KOPT-K1 (cell line): ENCODE data around the gene MRPL36.
"Not testable (repeated sequence)": the region's sequence is repeated elsewhere in the genome, so short reads cannot be mapped to it uniquely, and the experiment has no call there.

Experiments used
- H3K27ac ChIP-seq: fragments of 200-600 bp; sonication (generic); 2 replicates; pipeline ENCODE4 v1.5.1; 2016; ENCODE audit warnings: antibody characterized with exemption, mild to moderate bottlenecking, low read depth, low read length; ENCODE audit not compliant: poor library complexity, severe bottlenecking
- H3K36me3 ChIP-seq: fragments of 200-600 bp; sonication (generic); 2 replicates; pipeline ENCODE4 v1.5.1; 2017; ENCODE audit warnings: antibody characterized with exemption, mild to moderate bottlenecking, low read length, moderate library complexity; ENCODE audit not compliant: insufficient read depth
- H3K9me3 ChIP-seq: fragments of 200-600 bp; sonication (generic); 2 replicates; pipeline ENCODE4 v1.5.1; 2017; ENCODE audit warnings: antibody characterized with exemption, low read length, mild to moderate bottlenecking; ENCODE audit not compliant: insufficient read depth, poor library complexity, severe bottlenecking

Gene MRPL36

DNA sequence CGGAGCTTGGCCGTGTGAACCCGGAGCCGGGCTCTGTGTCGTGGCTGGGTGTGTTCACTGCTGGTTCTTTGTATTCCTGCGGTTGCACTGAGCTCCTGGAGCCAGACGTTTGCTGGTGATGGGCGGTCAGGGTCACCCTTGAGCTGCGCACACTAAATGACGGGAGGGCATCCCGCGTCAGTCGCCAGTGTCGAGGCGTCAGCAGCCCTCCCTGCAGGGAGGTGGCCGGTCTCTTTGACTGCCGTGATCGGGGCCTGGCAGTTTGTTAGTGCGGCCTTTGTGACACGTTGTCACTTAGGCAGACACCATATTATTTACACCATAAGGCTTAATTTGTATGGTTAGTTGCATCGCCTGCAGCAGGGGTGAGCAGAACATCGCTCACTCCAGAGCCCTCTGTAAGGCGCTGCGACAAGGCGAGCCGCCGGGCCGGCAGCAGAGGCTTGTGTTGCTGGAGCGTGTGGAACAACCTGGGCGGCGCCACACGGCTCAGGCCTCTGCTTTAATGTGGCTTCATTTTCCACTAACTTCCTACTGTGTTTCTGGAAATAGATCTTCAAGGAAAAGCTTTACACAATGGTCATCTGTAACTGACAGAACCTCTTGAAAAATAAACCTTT lies 9.9 kb upstream of the MRPL36 start:
- no peak overlapping the region for H3K27ac ChIP-seq
- peaks cover 100% of the 10 kb centered on the region for H3K36me3 ChIP-seq

GRCh38 chr5:1808439-1808838 lies 8.8 kb upstream of the MRPL36 start:
- Histone ChIP-seq H3K36me3 (peaks cover 100% of the 10 kb centered on the region), H3K27ac (no peak overlapping the region), H3K9me3 (no peaks in the 10 kb centered on the region)

More for the DNA sequence above, 9.9 kb upstream of the MRPL36 start:
- no peaks in the 10 kb centered on the region for H3K9me3 ChIP-seq

DNA sequence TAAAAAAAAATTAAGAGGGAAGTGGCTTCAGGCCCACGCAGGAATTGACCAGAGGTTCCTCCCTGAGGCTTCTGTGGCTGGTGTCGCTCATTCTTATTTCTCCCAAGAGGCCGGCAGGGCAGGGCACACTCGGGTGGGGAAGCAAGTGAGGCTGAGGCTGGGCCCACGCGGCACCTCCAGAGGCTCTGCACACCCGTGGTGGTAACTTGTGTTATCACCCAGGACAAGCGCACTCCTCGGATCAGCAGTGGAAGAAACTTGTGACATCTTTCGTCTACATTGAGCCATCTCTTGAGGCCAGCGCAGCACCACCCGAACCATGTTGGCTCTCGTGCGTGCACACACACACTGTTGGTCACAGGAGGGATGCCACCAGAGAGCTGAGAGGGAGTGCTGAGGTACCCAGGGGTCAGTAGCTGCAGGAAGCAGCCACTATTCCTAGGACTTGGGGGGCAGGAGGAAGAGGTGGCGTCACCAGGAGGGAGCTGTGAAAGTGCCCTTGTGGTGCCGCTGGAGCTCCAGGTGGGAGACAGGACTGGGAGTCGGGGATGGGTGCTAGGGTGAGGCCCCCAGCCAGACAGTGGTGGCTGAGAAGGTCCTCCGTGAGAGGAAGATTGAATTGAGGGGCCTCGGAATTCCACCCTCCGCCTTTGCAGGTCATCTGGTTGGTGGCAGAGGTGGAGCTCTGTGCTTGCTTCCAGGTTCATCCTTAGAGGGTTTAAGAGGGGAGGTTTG lies 8.0 kb upstream of the MRPL36 start:
- peaks cover 100% of the 10 kb centered on the region for H3K36me3 ChIP-seq
- no peaks in the 10 kb centered on the region for H3K9me3 ChIP-seq
- H3K27ac ChIP-seq = no peak overlapping the region

DNA sequence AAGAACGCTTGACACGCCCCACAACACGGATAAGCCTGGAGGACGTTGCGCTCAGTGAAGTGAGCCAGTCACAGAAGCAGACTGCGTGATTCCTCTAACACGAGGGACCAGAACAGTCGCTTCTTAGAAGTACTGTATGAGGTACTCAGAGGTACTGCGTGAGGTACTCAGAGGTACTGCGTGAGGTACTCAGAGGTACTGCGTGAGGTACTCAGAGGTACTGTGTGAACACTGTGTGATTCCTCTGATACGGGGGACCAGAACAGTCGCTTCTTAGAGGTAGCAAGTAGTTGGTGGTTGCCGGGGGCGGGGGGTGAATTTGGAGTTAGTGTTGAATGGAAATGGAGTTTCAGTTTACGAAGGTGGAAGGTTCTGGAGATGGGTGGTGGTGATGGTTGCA lies 7.3 kb upstream of the MRPL36 start:
- Histone ChIP-seq H3K27ac (no peak overlapping the region), H3K36me3 (peaks cover 96% of the 10 kb centered on the region), H3K9me3 (no peaks in the 10 kb centered on the region)

DNA sequence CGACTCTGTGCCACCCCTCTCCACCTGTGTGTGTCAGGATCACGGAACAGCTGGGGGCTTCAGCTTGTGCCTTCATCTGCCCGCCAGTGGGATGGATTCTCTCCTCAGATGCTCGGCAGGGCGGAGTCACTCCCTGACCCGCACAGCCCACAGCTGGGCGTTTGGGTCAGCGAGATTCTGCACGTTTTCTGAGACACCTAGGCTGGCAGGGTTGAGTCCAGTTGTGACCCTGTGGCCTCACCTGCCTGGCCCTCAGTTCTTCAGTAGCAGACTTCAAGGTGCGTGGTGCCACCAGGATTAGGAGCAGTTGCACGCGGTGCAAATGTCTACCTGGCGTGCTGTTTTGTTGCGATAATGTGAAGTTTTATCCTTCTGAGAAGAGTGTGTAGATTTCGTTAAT lies 6.6 kb upstream of the MRPL36 start:
- Histone ChIP-seq H3K27ac (no peak overlapping the region), H3K36me3 (peaks cover 88% of the 10 kb centered on the region), H3K9me3 (no peaks in the 10 kb centered on the region)

GRCh38 chr5:1805736-1806135 lies 6.1 kb upstream of the MRPL36 start:
- Histone ChIP-seq H3K9me3 (no peaks in the 10 kb centered on the region), H3K36me3 (peaks cover 84% of the 10 kb centered on the region), H3K27ac (no peak overlapping the region)

GRCh38 chr5:1805326-1805725 lies 5.7 kb upstream of the MRPL36 start:
- Histone ChIP-seq H3K9me3 (no peaks in the 10 kb centered on the region), H3K27ac (no peak overlapping the region), H3K36me3 (peaks cover 79% of the 10 kb centered on the region)

DNA sequence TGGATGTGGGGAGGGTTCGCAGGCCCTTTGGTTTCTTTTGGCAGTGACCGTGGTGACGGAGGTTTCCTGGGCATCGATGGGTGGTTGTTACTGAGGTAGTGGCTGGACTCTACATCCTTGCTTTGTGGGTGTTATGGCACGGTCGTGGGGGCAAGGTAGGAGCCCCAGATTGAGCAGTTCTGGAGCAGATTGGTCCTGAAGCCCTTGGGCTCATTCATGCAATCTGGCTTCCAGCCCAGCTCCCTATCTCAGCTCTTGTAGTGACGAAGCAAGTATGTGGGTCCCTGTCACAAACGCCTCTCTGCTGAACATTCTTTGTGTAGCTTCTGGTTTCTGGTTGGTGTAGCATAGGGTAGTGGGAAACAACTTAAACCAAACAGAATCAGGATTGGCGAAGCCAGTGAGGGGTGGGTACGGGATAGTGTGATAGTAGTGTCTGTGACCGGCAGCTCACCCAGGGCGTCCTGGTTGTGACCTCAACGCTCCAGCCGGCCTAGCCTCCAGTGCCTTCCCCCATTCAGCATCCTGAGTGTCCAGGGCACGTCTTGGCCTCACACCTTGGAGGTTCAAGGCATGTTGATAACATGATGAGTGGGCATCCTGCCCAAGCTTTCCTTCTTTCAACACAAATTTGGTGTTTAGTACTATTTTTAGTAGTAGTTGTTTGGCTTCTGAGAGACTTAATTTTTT lies 4.5 kb upstream of the MRPL36 start:
- Histone ChIP-seq H3K9me3 (no peaks in the 10 kb centered on the region), H3K36me3 (peaks cover 68% of the 10 kb centered on the region), H3K27ac (no peak overlapping the region)

GRCh38 chr5:1803192-1803591 lies 3.6 kb upstream of the MRPL36 start:
- no peak overlapping the region for H3K27ac ChIP-seq
- no peaks in the 10 kb centered on the region for H3K9me3 ChIP-seq
- peaks cover 62% of the 10 kb centered on the region for H3K36me3 ChIP-seq

DNA sequence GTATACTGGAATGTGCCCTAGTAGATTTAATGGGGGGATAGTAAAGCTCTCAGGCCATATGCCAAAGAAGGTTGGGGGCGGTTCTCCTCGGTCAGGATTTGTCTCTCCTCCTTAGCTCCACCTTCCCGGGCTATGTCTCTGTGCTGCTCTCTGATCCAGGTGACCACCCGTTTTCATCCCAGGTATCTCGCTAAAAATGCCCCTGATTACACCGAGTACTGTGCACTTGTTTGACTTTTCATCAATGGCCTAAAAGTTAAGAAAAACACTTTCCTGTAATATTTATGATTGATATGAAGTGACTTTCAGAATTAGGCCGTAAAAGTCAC lies 2.3 kb upstream of the MRPL36 start:
- peaks cover 62% of the 10 kb centered on the region for H3K36me3 ChIP-seq
- peak overlapping the region; percentile 81 for H3K27ac ChIP-seq

GRCh38 chr5:1801222-1801966 lies 1.8 kb upstream of the MRPL36 start, which contains the start of gene NDUFS6:
TSS of gene NDUFS6 (plus strand) at chr5:1801407. CDS start at chr5:1801418, 11 bp downstream.
- Histone ChIP-seq H3K27ac (peak within 1 kb of the TSS; percentile 81), H3K9me3 (no peaks in the 10 kb centered on the region), H3K36me3 (peaks cover 62% of the 10 kb centered on the region)

More for the DNA sequence above, 2.3 kb upstream of the MRPL36 start:
- no peaks in the 10 kb centered on the region for H3K9me3 ChIP-seq

DNA sequence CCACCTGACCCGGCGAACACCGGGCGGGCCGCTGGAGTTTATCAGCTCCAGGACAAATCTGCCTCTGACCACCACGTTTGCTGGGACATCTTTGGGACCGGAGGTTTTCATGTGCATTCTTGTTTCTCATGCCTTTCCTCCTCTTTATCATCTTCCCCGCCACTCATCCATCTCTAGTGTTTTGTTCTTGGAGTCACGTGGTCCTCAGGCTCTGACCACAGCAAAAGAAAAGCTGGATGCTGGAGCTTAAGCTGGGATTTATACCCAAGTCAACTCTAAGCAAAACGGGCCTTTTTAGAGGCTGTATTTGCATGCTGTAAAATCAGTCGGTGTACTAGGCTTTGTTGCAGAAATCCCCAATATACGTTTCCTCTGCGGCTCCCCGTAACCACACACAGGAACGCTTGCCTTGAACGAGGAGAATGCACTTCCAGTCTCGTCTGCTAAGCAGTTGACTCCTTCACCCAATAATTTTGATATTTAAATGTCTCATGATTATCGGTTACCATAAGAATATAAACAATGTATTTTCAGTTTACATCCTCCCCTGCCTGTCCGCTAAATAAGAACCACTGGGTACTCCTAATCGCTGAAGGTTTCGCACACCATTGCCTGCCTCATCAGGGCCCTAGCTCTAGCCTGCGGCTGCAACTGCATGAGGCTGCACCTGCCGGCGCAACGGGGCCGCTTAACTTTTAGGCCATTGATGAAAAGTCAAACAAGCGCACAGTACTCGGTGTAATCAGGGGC lies 1.0 kb upstream of the MRPL36 start:
- H3K27ac ChIP-seq = peak overlapping the region; percentile 81
- H3K9me3 ChIP-seq = no peaks in the 10 kb centered on the region
- H3K36me3 ChIP-seq = peaks cover 62% of the 10 kb centered on the region

DNA sequence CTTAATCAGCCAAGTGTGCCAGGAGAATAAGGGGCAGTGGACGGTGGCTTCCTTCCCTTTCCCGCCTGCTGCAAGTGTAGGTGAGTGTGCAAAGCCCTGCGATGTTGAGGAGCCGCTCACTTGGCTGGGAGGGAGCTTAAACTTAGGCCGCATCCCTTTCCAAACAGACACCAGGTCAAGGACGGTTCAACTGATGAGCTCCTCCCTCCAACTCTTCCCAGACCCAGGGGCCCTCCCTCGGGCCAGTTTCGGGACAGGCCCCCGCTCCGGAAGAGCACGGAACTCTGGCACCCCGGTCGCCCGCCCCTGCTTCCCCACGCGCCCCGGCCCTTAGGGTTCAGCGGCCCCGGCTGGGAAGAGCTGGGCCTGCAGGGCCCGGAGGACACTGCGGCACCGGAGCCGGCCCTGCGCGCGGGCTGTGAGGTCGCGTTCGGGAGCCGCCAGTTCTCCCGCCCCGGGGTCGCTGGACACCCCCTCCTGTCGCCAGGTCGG lies 481 bp downstream of the MRPL36 start:
- peaks cover 49% of the 10 kb centered on the region for H3K36me3 ChIP-seq

GRCh38 chr5:1798589-1798988 lies 1.0 kb downstream of the MRPL36 start:
- H3K9me3 ChIP-seq = not testable (repeated sequence)
- Histone ChIP-seq H3K36me3 (peaks cover 43% of the 10 kb centered on the region), H3K27ac (peak overlapping the region; percentile 81)

More for the DNA sequence above, 481 bp downstream of the MRPL36 start:
- Histone ChIP-seq H3K9me3 (no peaks in the 10 kb centered on the region), H3K27ac (peak overlapping the region; percentile 81)
